SK-N-SH (cell line): ENCODE measurements around the gene SLC3A2. TPM values are rescaled to one million over a fixed set of nuclear protein-coding genes. Genes with fewer than 3 reads are reported as not detected.

ENCODE experiments used
- CTCF ChIA-PET: fragments of 300-600, 350-600 bp; formaldehyde crosslinking; extraction: SDS; loops from one replicate; lab custom pipeline; 2021; lab: Yijun Ruan, JAX
- POLR2A ChIA-PET: fragments of 350-600 bp; sonication (Branson Sonifier 250); formaldehyde crosslinking; extraction: SDS; loops from one replicate; lab custom pipeline; 2020; ENCODE audit warnings: antibody characterized with exemption, inconsistent platforms; lab: Yijun Ruan, JAX
- DNase-seq: peaks from one replicate; pipeline ENCODE4 v3.0.0; 2012
- H2AFZ ChIP-seq: fragments of 200-600 bp; sonication (generic); 2 replicates; pipeline ENCODE4 v1.8.1; 2016; ENCODE audit warnings: antibody characterized with exemption, mild to moderate bottlenecking, low read depth
- H3F3A ChIP-seq: fragments of 200-600 bp; sonication (generic); replicated peaks from 2 replicates; pipeline ENCODE3; 2016; ENCODE audit warnings: antibody characterized with exemption, mild to moderate bottlenecking; ENCODE audit not compliant: insufficient read depth
- H3K27ac ChIP-seq, 2 experiments: fragments of 200-500 bp in 1 of 2; fragments of 200-600 bp in 1 of 2; sonication (Bioruptor generic) in 1 of 2; sonication (generic), shearing (Covaris generic) in 1 of 2; 2 replicates each; pipeline versions ENCODE4 v1.5.1 to v1.6.1; 2014 to 2016; ENCODE audit warnings: low read depth in 2 of 2, inconsistent platforms in 1 of 2, low read length in 1 of 2, mild to moderate bottlenecking in 1 of 2, mixed read lengths in 1 of 2
- H3K27me3 ChIP-seq: fragments of 200-600 bp; sonication (generic), shearing (Covaris generic); 2 replicates; pipeline ENCODE4 v1.6.1; 2016; ENCODE audit warnings: mixed run types; ENCODE audit not compliant: insufficient read depth
- H3K36me3 ChIP-seq, 2 experiments: fragments of 200-500 bp in 1 of 2; fragments of 200-600 bp in 1 of 2; sonication (Bioruptor generic) in 1 of 2; sonication (generic) in 1 of 2; replicated peaks in 1 of 2; 2 replicates each; pipeline versions ENCODE3 to v1.5.1; 2014 to 2016; ENCODE audit warnings: low read length in 1 of 2, mild to moderate bottlenecking in 1 of 2; ENCODE audit not compliant: insufficient read depth in 2 of 2, control insufficient read depth in 1 of 2
- H3K4me1 ChIP-seq, 2 experiments: fragments of 200-500 bp in 1 of 2; fragments of 200-600 bp in 1 of 2; sonication (Bioruptor generic) in 1 of 2; sonication (generic), shearing (Covaris generic) in 1 of 2; 2 replicates each; pipeline versions ENCODE4 v1.5.1 to v1.6.1; 2014 to 2016; ENCODE audit warnings: low read depth in 1 of 2, low read length in 1 of 2, mixed run types in 1 of 2; ENCODE audit not compliant: insufficient read depth in 2 of 2, control insufficient read depth in 1 of 2
- H3K4me2 ChIP-seq: fragments of 200-600 bp; sonication (generic), shearing (Covaris generic); 2 replicates; pipeline ENCODE4 v1.6.1; 2017; ENCODE audit warnings: mixed run types
- H3K4me3 ChIP-seq, 2 experiments: fragments of 200-500 bp in 1 of 2; fragments of 200-600 bp in 1 of 2; sonication (Bioruptor generic) in 1 of 2; sonication (generic), shearing (Covaris generic) in 1 of 2; 2 replicates each; pipeline versions ENCODE4 v1.5.1 to v1.8.1; 2014 to 2016; ENCODE audit warnings: low read depth in 2 of 2, inconsistent platforms in 1 of 2, low read length in 1 of 2, mild to moderate bottlenecking in 1 of 2, mixed read lengths in 1 of 2, moderate library complexity in 1 of 2
- H3K79me2 ChIP-seq: fragments of 200-600 bp; sonication (generic); 2 replicates; pipeline ENCODE4 v1.8.1; 2017; ENCODE audit warnings: mild to moderate bottlenecking; ENCODE audit not compliant: insufficient read depth
- H3K9ac ChIP-seq: fragments of 200-600 bp; sonication (generic); 2 replicates; pipeline ENCODE4 v1.6.1; 2017; ENCODE audit warnings: mixed run types
- H3K9me2 ChIP-seq: fragments of 200-600 bp; sonication (generic); 2 replicates; pipeline ENCODE4 v1.6.1; 2017; ENCODE audit warnings: mixed run types
- H3K9me3 ChIP-seq: fragments of 200-600 bp; sonication (generic); 2 replicates; pipeline ENCODE4 v1.6.1; 2017; ENCODE audit warnings: mixed run types, mild to moderate bottlenecking, moderate library complexity
- H4K20me1 ChIP-seq: fragments of 200-600 bp; sonication (generic); 2 replicates; pipeline ENCODE4 v1.6.1; 2017; ENCODE audit warnings: mild to moderate bottlenecking, mixed run types; ENCODE audit not compliant: insufficient read depth
- FOSL2 ChIP-seq: IDR thresholded peaks from 2 replicates; pipeline ENCODE4 v1.4.0; 2012; ENCODE audit warnings: low read depth, mild to moderate bottlenecking, moderate library complexity, borderline replicate concordance
- FOXJ3 ChIP-seq: sonication (generic); formaldehyde crosslinking; IDR thresholded peaks from 2 replicates; pipeline ENCODE4 v1.5.1; 2020; ENCODE audit warnings: mild to moderate bottlenecking, missing genetic modification reagents
- GABPA ChIP-seq: IDR thresholded peaks from 2 replicates; pipeline ENCODE4 v1.4.0; 2012; ENCODE audit warnings: low read depth, mild to moderate bottlenecking
- POLR2AphosphoS5 ChIP-seq: IDR thresholded peaks from 2 replicates; pipeline ENCODE4 v1.6.1; 2012; ENCODE audit warnings: low read depth, low read length
- RFX5 ChIP-seq: IDR thresholded peaks from 2 replicates; pipeline ENCODE4 v1.6.1; 2012; ENCODE audit warnings: mild to moderate bottlenecking, improper control_type of control experiment, low read length
- RXRA ChIP-seq: IDR thresholded peaks from 2 replicates; pipeline ENCODE4 v1.4.0; 2012; ENCODE audit warnings: low read depth, mild to moderate bottlenecking, borderline replicate concordance
- SIN3A ChIP-seq: IDR thresholded peaks from 2 replicates; pipeline ENCODE4 v1.6.1; 2012; ENCODE audit warnings: low read depth, mild to moderate bottlenecking, low read length, moderate library complexity, borderline replicate concordance
- SMC3 ChIP-seq: IDR thresholded peaks from 2 replicates; pipeline ENCODE4 v1.6.1; 2012; ENCODE audit warnings: low read depth, low read length, improper control_type of control experiment
- TEAD4 ChIP-seq: IDR thresholded peaks from 2 replicates; pipeline ENCODE4 v1.4.0; 2012; ENCODE audit warnings: mild to moderate bottlenecking, borderline replicate concordance; ENCODE audit not compliant: insufficient read depth
- WGBS: methylation state at CpG from one replicate; pipeline ENCODE4 v1.1.6; 2017; ENCODE audit warnings: low lambda C conversion rate; 5-methylcytosine and 5-hydroxymethylcytosine counted together
- polyA plus RNA-seq, 3 experiments: library from polyadenylated mRNA; depleted of rRNA; stranded (reverse); fragments of >200 nt; gene quantifications; 2 replicates each; pipeline ENCODE4 v1.2.3, GENCODE V29; 2012
- TF ChIP-seq, protein P1 (sequence below): fragments of 150-350 bp; IDR thresholded peaks from 2 replicates; pipeline ENCODE4 v1.6.1; 2016; ENCODE audit warnings: mild to moderate bottlenecking, low read depth, low read length
- TF ChIP-seq, protein P2 (sequence below): IDR thresholded peaks from 2 replicates; pipeline ENCODE4 v1.4.0; 2012; ENCODE audit warnings: low read depth, borderline replicate concordance
- TF ChIP-seq, protein P3 (sequence below): IDR thresholded peaks from 2 replicates; pipeline ENCODE4 v1.6.1; 2012; ENCODE audit warnings: mild to moderate bottlenecking, low read depth, low read length, moderate library complexity
- TF ChIP-seq, protein P4 (sequence below): IDR thresholded peaks from 2 replicates; pipeline ENCODE4 v1.4.0; 2012; ENCODE audit warnings: low read depth
- TF ChIP-seq, protein P5 (sequence below): IDR thresholded peaks from 2 replicates; pipeline ENCODE4; 2012

SLC3A2 gene
- polyA plus RNA-seq, 1 of the 3 experiments (the other 2 are of a cell fraction) = 308 TPM

DNA sequence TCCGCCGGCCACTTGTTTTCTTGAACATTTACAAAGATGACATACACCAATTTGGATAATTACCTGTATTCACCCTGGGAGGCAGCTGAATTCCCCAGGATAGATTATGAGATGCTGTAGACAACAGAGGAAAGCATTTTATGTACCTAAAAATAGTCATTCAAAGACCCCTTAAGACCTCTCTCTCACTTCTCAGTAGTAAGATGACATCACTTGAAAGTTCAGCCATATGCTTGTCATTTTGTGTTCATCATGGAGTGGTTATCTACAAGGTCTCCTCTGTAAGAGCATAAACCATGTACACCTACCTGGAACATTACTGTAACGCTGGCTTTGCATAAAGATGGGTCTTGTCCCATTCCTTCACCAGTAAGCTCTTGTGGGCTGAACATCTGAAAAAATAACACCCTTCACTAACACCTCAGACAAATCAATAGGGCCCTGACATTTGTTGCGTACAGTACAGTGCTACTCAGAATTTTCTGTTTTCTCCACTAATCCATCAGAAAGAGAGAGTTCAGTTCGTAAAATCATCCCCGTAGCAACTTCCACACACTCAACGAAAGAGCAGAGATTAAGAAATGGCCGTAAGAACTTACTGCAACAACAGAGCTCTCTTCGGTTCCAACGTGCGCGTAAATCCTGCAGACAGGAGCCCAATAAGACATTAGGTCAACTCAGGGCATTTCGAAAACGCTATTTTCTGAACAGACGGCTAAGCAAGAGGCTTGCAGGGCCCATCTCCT lies 25.7 kb upstream of the SLC3A2 start:
- peaks cover 53% of the 10 kb centered on the region for H3K79me2 ChIP-seq
- H3K36me3 ChIP-seq = peaks cover 34 to 38% of the 10 kb centered on the region in 2 experiments
- peak overlapping the region; percentile 90 to 94 for H3K4me3 ChIP-seq
- peaks cover 52% of the 10 kb centered on the region for H3F3A ChIP-seq
- H3K27ac ChIP-seq = peak overlapping the region; percentile 58 to 93
- peak overlapping the region; percentile 84 for H3K4me2 ChIP-seq
- WGBS = under 1% methylated on average over 15 of the region's 15 CpGs
- CTCF ChIA-PET = interaction anchor here (0.6 to 5.2 kb wide), 6 partner anchors 8 to 69 kb away, joined by 3 to 46 read pairs (median 4); partner anchors contain the start of genes SLC3A2 and TMEM179B
- peak overlapping the region; percentile 92 for H3K9ac ChIP-seq
- no peaks in the 10 kb centered on the region for H3K9me3 ChIP-seq
- peaks cover 39% of the 10 kb centered on the region for H4K20me1 ChIP-seq
- TF ChIP-seq POLR2AphosphoS5 = no peak
- no peak for TF ChIP-seq GABPA
- no peak for TF ChIP-seq FOXJ3 (CRISPR knock-in tag)
- TF ChIP-seq RFX5 = no peak
- TF ChIP-seq, protein P1, sequence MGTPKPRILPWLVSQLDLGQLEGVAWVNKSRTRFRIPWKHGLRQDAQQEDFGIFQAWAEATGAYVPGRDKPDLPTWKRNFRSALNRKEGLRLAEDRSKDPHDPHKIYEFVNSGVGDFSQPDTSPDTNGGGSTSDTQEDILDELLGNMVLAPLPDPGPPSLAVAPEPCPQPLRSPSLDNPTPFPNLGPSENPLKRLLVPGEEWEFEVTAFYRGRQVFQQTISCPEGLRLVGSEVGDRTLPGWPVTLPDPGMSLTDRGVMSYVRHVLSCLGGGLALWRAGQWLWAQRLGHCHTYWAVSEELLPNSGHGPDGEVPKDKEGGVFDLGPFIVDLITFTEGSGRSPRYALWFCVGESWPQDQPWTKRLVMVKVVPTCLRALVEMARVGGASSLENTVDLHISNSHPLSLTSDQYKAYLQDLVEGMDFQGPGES = no peak
- TF ChIP-seq, protein P2, sequence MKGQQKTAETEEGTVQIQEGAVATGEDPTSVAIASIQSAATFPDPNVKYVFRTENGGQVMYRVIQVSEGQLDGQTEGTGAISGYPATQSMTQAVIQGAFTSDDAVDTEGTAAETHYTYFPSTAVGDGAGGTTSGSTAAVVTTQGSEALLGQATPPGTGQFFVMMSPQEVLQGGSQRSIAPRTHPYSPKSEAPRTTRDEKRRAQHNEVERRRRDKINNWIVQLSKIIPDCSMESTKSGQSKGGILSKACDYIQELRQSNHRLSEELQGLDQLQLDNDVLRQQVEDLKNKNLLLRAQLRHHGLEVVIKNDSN = no peak
- TF ChIP-seq, protein P3, sequence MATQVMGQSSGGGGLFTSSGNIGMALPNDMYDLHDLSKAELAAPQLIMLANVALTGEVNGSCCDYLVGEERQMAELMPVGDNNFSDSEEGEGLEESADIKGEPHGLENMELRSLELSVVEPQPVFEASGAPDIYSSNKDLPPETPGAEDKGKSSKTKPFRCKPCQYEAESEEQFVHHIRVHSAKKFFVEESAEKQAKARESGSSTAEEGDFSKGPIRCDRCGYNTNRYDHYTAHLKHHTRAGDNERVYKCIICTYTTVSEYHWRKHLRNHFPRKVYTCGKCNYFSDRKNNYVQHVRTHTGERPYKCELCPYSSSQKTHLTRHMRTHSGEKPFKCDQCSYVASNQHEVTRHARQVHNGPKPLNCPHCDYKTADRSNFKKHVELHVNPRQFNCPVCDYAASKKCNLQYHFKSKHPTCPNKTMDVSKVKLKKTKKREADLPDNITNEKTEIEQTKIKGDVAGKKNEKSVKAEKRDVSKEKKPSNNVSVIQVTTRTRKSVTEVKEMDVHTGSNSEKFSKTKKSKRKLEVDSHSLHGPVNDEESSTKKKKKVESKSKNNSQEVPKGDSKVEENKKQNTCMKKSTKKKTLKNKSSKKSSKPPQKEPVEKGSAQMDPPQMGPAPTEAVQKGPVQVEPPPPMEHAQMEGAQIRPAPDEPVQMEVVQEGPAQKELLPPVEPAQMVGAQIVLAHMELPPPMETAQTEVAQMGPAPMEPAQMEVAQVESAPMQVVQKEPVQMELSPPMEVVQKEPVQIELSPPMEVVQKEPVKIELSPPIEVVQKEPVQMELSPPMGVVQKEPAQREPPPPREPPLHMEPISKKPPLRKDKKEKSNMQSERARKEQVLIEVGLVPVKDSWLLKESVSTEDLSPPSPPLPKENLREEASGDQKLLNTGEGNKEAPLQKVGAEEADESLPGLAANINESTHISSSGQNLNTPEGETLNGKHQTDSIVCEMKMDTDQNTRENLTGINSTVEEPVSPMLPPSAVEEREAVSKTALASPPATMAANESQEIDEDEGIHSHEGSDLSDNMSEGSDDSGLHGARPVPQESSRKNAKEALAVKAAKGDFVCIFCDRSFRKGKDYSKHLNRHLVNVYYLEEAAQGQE = no peak
- no peak for TF ChIP-seq SMC3
- TF ChIP-seq FOSL2 = no peak
- TF ChIP-seq RXRA = no peak
- no peak for TF ChIP-seq TEAD4
- no peak for TF ChIP-seq SIN3A
- TF ChIP-seq, protein P4, sequence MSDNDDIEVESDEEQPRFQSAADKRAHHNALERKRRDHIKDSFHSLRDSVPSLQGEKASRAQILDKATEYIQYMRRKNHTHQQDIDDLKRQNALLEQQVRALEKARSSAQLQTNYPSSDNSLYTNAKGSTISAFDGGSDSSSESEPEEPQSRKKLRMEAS = no peak
- TF ChIP-seq, protein P5, sequence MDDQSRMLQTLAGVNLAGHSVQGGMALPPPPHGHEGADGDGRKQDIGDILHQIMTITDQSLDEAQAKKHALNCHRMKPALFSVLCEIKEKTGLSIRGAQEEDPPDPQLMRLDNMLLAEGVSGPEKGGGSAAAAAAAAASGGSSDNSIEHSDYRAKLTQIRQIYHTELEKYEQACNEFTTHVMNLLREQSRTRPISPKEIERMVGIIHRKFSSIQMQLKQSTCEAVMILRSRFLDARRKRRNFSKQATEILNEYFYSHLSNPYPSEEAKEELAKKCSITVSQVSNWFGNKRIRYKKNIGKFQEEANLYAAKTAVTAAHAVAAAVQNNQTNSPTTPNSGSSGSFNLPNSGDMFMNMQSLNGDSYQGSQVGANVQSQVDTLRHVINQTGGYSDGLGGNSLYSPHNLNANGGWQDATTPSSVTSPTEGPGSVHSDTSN = no peak
- H3K4me1 ChIP-seq = peaks cover 14 to 16% of the 10 kb centered on the region in 2 experiments; a peak in 3 of 4 replicates
- H3K9me2 ChIP-seq = no peaks in the 10 kb centered on the region
- POLR2A ChIA-PET = interaction anchor here (0.7 to 9.4 kb wide), 18 partner anchors 8 to 1194 kb away, joined by 3 to 146 read pairs (median 6); partner anchors contain the start of genes C11orf98, CSKMT, HNRNPUL2 and NXF1
- no peaks in the 10 kb centered on the region for H3K27me3 ChIP-seq
- no peak for DNase-seq
- H2AFZ ChIP-seq = no peak overlapping the region
